Gastrocnemius medialis (tissue), 4 donors: Measurements from ENCODE around the gene RPS6KA2.

ENCODE experiments used
- POLR2A ChIP-seq, 2 donors: fragments of 450-650 bp; IDR thresholded peaks; one replicate each; pipeline ENCODE4 v1.6.1; 2017; ENCODE audit warnings: antibody characterized with exemption in 2 of 2, mild to moderate bottlenecking in 2 of 2, moderate library complexity in 2 of 2
- TF ChIP-seq, protein P1 (sequence below), 5 experiments: fragments of 450-650 bp in 3 of 5; fragments of 200-600 bp in 2 of 5; sonication (generic) in 2 of 5; IDR thresholded peaks in 4 of 5; conservative IDR thresholded peaks in 1 of 5; 1 replicate in 4 of 5; 2 replicates in 1 of 5; pipeline ENCODE4 v1.5.1; 2016 to 2019; ENCODE audit warnings: antibody characterized with exemption in 5 of 5, mild to moderate bottlenecking in 3 of 5, moderate library complexity in 3 of 5

DNA sequence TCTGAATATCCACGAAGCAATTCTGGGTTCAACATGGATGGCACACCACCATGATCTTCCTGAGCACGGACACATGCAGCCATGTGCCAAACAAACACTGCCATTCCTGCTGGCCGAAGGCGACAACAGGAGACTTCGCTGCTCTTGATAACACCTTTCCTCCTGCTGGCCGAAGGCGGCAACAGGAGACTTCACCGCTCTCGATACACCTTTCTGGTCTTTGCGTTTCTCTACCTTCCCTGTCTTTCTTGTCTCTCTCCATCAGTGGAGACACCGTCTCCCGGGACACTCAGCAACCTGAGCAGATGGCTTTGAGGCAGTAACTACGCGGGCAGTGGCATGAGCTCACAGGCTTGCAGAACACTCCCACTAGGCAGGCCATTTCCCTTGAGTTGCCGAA, 189.4 kb downstream of the RPS6KA2 start:
- TF ChIP-seq, protein P1, sequence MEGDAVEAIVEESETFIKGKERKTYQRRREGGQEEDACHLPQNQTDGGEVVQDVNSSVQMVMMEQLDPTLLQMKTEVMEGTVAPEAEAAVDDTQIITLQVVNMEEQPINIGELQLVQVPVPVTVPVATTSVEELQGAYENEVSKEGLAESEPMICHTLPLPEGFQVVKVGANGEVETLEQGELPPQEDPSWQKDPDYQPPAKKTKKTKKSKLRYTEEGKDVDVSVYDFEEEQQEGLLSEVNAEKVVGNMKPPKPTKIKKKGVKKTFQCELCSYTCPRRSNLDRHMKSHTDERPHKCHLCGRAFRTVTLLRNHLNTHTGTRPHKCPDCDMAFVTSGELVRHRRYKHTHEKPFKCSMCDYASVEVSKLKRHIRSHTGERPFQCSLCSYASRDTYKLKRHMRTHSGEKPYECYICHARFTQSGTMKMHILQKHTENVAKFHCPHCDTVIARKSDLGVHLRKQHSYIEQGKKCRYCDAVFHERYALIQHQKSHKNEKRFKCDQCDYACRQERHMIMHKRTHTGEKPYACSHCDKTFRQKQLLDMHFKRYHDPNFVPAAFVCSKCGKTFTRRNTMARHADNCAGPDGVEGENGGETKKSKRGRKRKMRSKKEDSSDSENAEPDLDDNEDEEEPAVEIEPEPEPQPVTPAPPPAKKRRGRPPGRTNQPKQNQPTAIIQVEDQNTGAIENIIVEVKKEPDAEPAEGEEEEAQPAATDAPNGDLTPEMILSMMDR (IDR thresholded peaks at IDR 0.05 in 4 of 5, conservative IDR thresholded peaks at IDR 0.05 in 1 of 5), result no peak
- TF ChIP-seq POLR2A (IDR thresholded peaks at IDR 0.05), result no peak
